CD14-positive monocyte (primary cell): Measurements from ENCODE around the gene RNF20. TPM values are rescaled to one million over a fixed set of nuclear protein-coding genes. Genes with fewer than 3 reads are reported as not detected.

Experiments used
- DNase-seq, 3 donors: peaks; one replicate each; pipeline ENCODE4 v3.0.0-alpha.2; 2011 to 2022
- H2AFZ ChIP-seq: 2 replicates; pipeline ENCODE4 v1.6.0; 2012; ENCODE audit warnings: mild to moderate bottlenecking, low read depth, low read length, inconsistent platforms; ENCODE audit not compliant: insufficient read depth, poor library complexity, severe bottlenecking
- H3K27ac ChIP-seq, 2 donors: 1 replicate in 1 of 2; 2 replicates in 1 of 2; pipeline ENCODE4 v1.5.1; 2012 to 2013; ENCODE audit warnings: low read length in 2 of 2, control low read depth in 1 of 2, inconsistent platforms in 1 of 2, low read depth in 1 of 2, mild to moderate bottlenecking in 1 of 2
- H3K27me3 ChIP-seq, 2 donors: one replicate each; pipeline versions ENCODE4 v1.6.0 to v1.6.1; 2011 to 2013; ENCODE audit warnings: low read length in 2 of 2; ENCODE audit not compliant: control insufficient read depth in 2 of 2, insufficient read depth in 2 of 2
- H3K36me3 ChIP-seq, 2 donors: replicated peaks in 1 of 2; 1 replicate in 1 of 2; 2 replicates in 1 of 2; pipeline versions ENCODE4 v1.5.1 to v1.6.1; 2012 to 2013; ENCODE audit warnings: low read length in 2 of 2, control low read depth in 1 of 2, inconsistent platforms in 1 of 2, mild to moderate bottlenecking in 1 of 2; ENCODE audit not compliant: insufficient read depth in 2 of 2, control insufficient read depth in 1 of 2
- H3K4me1 ChIP-seq, 2 donors: 1 replicate in 1 of 2; 2 replicates in 1 of 2; pipeline versions ENCODE4 v1.5.1 to v1.6.1; 2012 to 2013; ENCODE audit warnings: low read length in 2 of 2, control low read depth in 1 of 2, inconsistent platforms in 1 of 2, mild to moderate bottlenecking in 1 of 2, moderate library complexity in 1 of 2; ENCODE audit not compliant: insufficient read depth in 2 of 2, control insufficient read depth in 1 of 2
- H3K4me2 ChIP-seq: replicated peaks from 2 replicates; pipeline ENCODE3; 2012; ENCODE audit warnings: low read length, moderate library complexity, mild to moderate bottlenecking; ENCODE audit not compliant: poor library complexity, severe bottlenecking; ENCODE audit errors: extremely low read depth
- H3K4me3 ChIP-seq, 3 experiments: fragments of 200-600 bp in 1 of 3; sonication (generic) in 1 of 3; replicated peaks in 1 of 3; 1 replicate in 2 of 3; 2 replicates in 1 of 3; pipeline ENCODE4 v1.5.1; 2011 to 2013; ENCODE audit warnings: low read length in 3 of 3, mild to moderate bottlenecking in 3 of 3, control low read depth in 2 of 3, low read depth in 2 of 3, inconsistent platforms in 1 of 3, moderate library complexity in 1 of 3
- H3K79me2 ChIP-seq: 2 replicates; pipeline ENCODE4 v1.6.0; 2012; ENCODE audit warnings: mild to moderate bottlenecking, control low read depth, inconsistent platforms, low read length, moderate library complexity; ENCODE audit not compliant: insufficient read depth
- H3K9ac ChIP-seq: 2 replicates; pipeline ENCODE4 v1.6.0; 2017; ENCODE audit warnings: low read length, mild to moderate bottlenecking; ENCODE audit not compliant: insufficient read depth, poor library complexity, severe bottlenecking
- H3K9me3 ChIP-seq, 2 donors: replicated peaks in 1 of 2; 1 replicate in 1 of 2; 2 replicates in 1 of 2; pipeline versions ENCODE4 v1.5.1 to v1.6.1; 2012 to 2013; ENCODE audit warnings: low read length in 2 of 2, control low read depth in 1 of 2; ENCODE audit not compliant: control insufficient read depth in 1 of 2, insufficient read depth in 1 of 2
- H4K20me1 ChIP-seq: 2 replicates; pipeline ENCODE4 v1.6.0; 2012; ENCODE audit warnings: mild to moderate bottlenecking, low read length, control low read depth, moderate library complexity; ENCODE audit not compliant: insufficient read depth
- H3K27ac Mint-ChIP-seq, 7 donors: one replicate each; pipeline ENCODE4 v1.8.0; 2020; ENCODE audit warnings: mild to moderate bottlenecking in 7 of 7, mixed read lengths in 7 of 7, moderate library complexity in 6 of 7, inconsistent platforms in 2 of 7
- H3K27me3 Mint-ChIP-seq, 3 donors: one replicate each; pipeline ENCODE4 v1.8.0; 2021 to 2022; ENCODE audit warnings: low read depth in 3 of 3, mild to moderate bottlenecking in 3 of 3, mixed read lengths in 3 of 3, moderate library complexity in 3 of 3, inconsistent platforms in 1 of 3
- H3K36me3 Mint-ChIP-seq, 2 donors: one replicate each; pipeline ENCODE4 v1.8.0; 2020; ENCODE audit warnings: mixed read lengths in 2 of 2, inconsistent platforms in 1 of 2, mild to moderate bottlenecking in 1 of 2
- H3K4me1 Mint-ChIP-seq: one replicate; pipeline ENCODE4 v1.8.0; 2020; ENCODE audit warnings: mild to moderate bottlenecking, mixed read lengths
- H3K4me3 Mint-ChIP-seq, 2 donors: one replicate each; pipeline ENCODE4 v1.8.0; 2020; ENCODE audit warnings: mild to moderate bottlenecking in 2 of 2, mixed read lengths in 2 of 2, moderate library complexity in 1 of 2
- H3K9me3 Mint-ChIP-seq, 7 donors: one replicate each; pipeline ENCODE4 v1.8.0; 2020 to 2022; ENCODE audit warnings: mixed read lengths in 7 of 7, mild to moderate bottlenecking in 6 of 7, moderate library complexity in 6 of 7, inconsistent platforms in 2 of 7
- WGBS: methylation state at CpG from one replicate; pipeline ENCODE4 v1.1.5; 2013; ENCODE audit warnings: missing lambda C conversion rate; ENCODE audit not compliant: insufficient coverage; 5-methylcytosine and 5-hydroxymethylcytosine counted together
- intact Hi-C, 2 donors: fragments of 100-400 bp; cut with micrococcal nuclease; formaldehyde crosslinking; loops; one replicate each; pipeline versions ENCODE4 v1.15.0 to v1.15.1; 2023
- polyA plus RNA-seq, 3 donors: library from polyadenylated mRNA; depleted of rRNA in 1 of 3; unstranded in 2 of 3; stranded (reverse) in 1 of 3; fragments of 300-500 nt in 2 of 3; fragments of >200 nt in 1 of 3; fragmentation: Illumina TruSeq in 2 of 3; gene quantifications; 1 replicate in 2 of 3; 2 replicates in 1 of 3; pipeline ENCODE4 v1.2.3, GENCODE V29; 2012 to 2021
- TF ChIP-seq, protein P1 (sequence below): fragments of 200-600 bp; IDR thresholded peaks from one replicate; pipeline ENCODE4 v1.8.0; 2022; ENCODE audit warnings: antibody characterized with exemption, mild to moderate bottlenecking

Gene RNF20
- polyA plus RNA-seq, 3 donors = 7.2 to 35.2 (median 22.3) TPM

DNA sequence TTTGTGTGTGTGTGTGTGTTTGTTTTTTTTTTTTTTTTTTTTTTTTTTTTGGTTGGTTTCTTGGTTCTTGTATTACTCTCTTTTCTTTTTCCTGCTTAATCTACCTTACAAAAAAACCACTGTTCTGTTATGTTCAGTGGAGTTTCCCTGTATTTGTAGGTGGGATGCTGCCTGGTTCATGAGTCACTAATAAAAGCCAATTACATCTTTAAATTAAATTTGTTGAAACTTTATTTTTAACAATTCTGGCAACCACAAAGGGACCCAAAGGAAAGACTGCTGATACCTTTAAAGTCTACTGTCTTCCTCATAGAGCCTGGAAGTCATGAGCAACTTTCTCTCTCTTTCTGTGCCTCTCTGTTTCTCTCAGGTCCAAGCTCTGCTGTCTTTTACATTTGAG is 29.5 kb upstream of the RNF20 start:
- TF ChIP-seq, protein P1, sequence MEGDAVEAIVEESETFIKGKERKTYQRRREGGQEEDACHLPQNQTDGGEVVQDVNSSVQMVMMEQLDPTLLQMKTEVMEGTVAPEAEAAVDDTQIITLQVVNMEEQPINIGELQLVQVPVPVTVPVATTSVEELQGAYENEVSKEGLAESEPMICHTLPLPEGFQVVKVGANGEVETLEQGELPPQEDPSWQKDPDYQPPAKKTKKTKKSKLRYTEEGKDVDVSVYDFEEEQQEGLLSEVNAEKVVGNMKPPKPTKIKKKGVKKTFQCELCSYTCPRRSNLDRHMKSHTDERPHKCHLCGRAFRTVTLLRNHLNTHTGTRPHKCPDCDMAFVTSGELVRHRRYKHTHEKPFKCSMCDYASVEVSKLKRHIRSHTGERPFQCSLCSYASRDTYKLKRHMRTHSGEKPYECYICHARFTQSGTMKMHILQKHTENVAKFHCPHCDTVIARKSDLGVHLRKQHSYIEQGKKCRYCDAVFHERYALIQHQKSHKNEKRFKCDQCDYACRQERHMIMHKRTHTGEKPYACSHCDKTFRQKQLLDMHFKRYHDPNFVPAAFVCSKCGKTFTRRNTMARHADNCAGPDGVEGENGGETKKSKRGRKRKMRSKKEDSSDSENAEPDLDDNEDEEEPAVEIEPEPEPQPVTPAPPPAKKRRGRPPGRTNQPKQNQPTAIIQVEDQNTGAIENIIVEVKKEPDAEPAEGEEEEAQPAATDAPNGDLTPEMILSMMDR = no peak

DNA sequence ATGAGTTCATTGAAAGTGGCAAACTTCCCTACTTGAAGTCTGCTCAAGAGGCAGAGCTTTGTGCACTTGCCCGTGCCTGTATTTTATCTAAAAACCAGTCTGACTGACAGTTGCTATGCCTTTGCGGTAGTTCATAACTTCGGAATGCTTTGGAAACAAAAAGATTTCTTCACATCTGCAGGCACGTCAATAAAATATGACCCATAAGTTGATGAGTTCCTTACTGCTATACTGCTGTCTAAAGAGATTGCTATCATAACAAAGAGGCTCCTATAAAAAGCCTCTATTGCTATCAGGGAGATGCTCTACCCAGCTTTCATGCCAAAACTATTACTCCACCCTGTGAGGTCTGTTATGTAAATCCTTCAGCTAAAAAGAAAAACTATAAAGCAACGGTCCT is 25.4 kb upstream of the RNF20 start:
- H3K4me1 ChIP-seq = no peaks in the 10 kb centered on the region
- H3K4me1 Mint-ChIP-seq = peaks cover 5% of the 10 kb centered on the region
- no peaks in the 10 kb centered on the region for H3K27me3 ChIP-seq
- no peak overlapping the region for H3K4me3 Mint-ChIP-seq
- no peaks in the 10 kb centered on the region for H3K9me3 ChIP-seq
- intact Hi-C loops = no loop called here
- H2AFZ ChIP-seq = no peak overlapping the region
- TF ChIP-seq, protein P1 = no peak
- peaks cover 0 to 2% (median 0%) of the 10 kb centered on the region in 3 donors for H3K27me3 Mint-ChIP-seq
- H3K4me3 ChIP-seq = no peak overlapping the region
- H3K9me3 Mint-ChIP-seq = peaks cover 0 to 5% (median 0%) of the 10 kb centered on the region in 7 donors
- H3K27ac Mint-ChIP-seq = no peak overlapping the region
- H3K9ac ChIP-seq = no peak overlapping the region
- H3K79me2 ChIP-seq = no peaks in the 10 kb centered on the region
- no peaks in the 10 kb centered on the region for H4K20me1 ChIP-seq
- H3K4me2 ChIP-seq = no peak overlapping the region
- 84% methylated on average over 2 of the region's 5 CpGs for WGBS
- no peaks in the 10 kb centered on the region for H3K36me3 ChIP-seq
- no peak overlapping the region for H3K27ac ChIP-seq
- DNase-seq = no peak
- H3K36me3 Mint-ChIP-seq = no peaks in the 10 kb centered on the region

More for the DNA sequence above, 29.5 kb upstream of the RNF20 start:
- Histone ChIP-seq H2AFZ (no peak overlapping the region), H3K79me2 (no peaks in the 10 kb centered on the region), H3K4me3 (no peak overlapping the region), H3K36me3 (no peaks in the 10 kb centered on the region), H3K4me2 (no peak overlapping the region), H4K20me1 (no peaks in the 10 kb centered on the region), H3K27me3 (no peaks in the 10 kb centered on the region), H3K9me3 (no peaks in the 10 kb centered on the region), H3K4me1 (no peaks in the 10 kb centered on the region), H3K9ac (no peak overlapping the region), H3K27ac (no peak overlapping the region)
- no peak for DNase-seq
- Mint-ChIP-seq H3K27me3 (peaks cover 2 to 4% (median 3%) of the 10 kb centered on the region in 3 donors), H3K27ac (no peak overlapping the region), H3K4me1 (no peaks in the 10 kb centered on the region), H3K9me3 (peaks cover 0 to 5% (median 0%) of the 10 kb centered on the region in 7 donors), H3K36me3 (no peaks in the 10 kb centered on the region), H3K4me3 (no peak overlapping the region)
- intact Hi-C loops = no loop called here
